Prostate gland (tissue), 2 donors: ENCODE data around the gene OSBPL6.

ENCODE experiments used
- POLR2A ChIP-seq: fragments of 450-650 bp; IDR thresholded peaks from one replicate; pipeline ENCODE4 v1.6.1; 2016; ENCODE audit warnings: antibody characterized with exemption, mild to moderate bottlenecking
- POLR2AphosphoS5 ChIP-seq: sonication (generic); formaldehyde crosslinking; IDR thresholded peaks from one replicate; pipeline ENCODE4 v1.6.1; 2017; ENCODE audit warnings: antibody characterized with exemption
- TF ChIP-seq, protein P1 (sequence below), 4 experiments: fragments of 200-600 bp in 2 of 4; fragments of 450-650 bp in 2 of 4; sonication (generic) in 2 of 4; IDR thresholded peaks; 1 replicate in 3 of 4; 2 replicates in 1 of 4; pipeline ENCODE4 v1.5.1; 2016 to 2019; ENCODE audit warnings: antibody characterized with exemption in 4 of 4, mild to moderate bottlenecking in 2 of 4, moderate library complexity in 2 of 4

DNA sequence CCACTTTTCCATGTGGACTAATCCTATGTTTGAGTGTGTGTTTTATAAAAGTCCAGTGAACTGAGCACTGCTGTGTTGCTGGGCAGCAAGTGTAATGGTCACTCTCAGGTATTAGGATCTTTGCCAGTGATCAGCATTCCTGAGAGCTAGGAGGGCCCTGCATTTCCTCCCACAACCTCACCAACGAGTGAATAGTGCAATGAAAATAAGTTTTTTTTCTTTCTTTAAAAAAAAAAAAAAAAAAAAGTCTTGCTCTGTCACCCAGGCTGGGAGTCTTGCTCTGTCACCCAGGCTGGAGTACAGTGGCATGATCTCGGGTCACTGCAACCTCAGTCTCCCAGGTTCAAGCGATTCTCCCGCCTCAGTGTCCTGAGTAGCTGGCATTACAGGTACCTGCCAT is 6.5 kb upstream of the OSBPL6 start:
- TF ChIP-seq, protein P1, sequence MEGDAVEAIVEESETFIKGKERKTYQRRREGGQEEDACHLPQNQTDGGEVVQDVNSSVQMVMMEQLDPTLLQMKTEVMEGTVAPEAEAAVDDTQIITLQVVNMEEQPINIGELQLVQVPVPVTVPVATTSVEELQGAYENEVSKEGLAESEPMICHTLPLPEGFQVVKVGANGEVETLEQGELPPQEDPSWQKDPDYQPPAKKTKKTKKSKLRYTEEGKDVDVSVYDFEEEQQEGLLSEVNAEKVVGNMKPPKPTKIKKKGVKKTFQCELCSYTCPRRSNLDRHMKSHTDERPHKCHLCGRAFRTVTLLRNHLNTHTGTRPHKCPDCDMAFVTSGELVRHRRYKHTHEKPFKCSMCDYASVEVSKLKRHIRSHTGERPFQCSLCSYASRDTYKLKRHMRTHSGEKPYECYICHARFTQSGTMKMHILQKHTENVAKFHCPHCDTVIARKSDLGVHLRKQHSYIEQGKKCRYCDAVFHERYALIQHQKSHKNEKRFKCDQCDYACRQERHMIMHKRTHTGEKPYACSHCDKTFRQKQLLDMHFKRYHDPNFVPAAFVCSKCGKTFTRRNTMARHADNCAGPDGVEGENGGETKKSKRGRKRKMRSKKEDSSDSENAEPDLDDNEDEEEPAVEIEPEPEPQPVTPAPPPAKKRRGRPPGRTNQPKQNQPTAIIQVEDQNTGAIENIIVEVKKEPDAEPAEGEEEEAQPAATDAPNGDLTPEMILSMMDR (IDR thresholded peaks at IDR 0.05): no peak
- no peak for TF ChIP-seq POLR2A
- TF ChIP-seq POLR2AphosphoS5: no peak
